MM.1S (cell line): ENCODE measurements around the gene GLOD5.

Experiments used
- DNase-seq: peaks from one replicate; pipeline ENCODE4 v3.0.0-alpha.2; 2015
- H2AFZ ChIP-seq: fragments of 300-600 bp; sonication (generic); 2 replicates; pipeline ENCODE4 v1.6.0; 2016; ENCODE audit warnings: antibody characterized with exemption, low read length
- H3F3A ChIP-seq: fragments of 300-600 bp; sonication (generic); 2 replicates; pipeline ENCODE4 v1.6.1; 2016; ENCODE audit warnings: mild to moderate bottlenecking, antibody characterized with exemption, low read length, moderate library complexity, mixed read lengths; ENCODE audit not compliant: insufficient read depth
- H3K27ac ChIP-seq: fragments of 300-600 bp; sonication (generic); 2 replicates; pipeline ENCODE4 v1.5.1; 2016; ENCODE audit warnings: mild to moderate bottlenecking, low read length
- H3K27me3 ChIP-seq: fragments of 300-600 bp; sonication (generic); replicated peaks from 2 replicates; pipeline ENCODE4 v1.6.0; 2016; ENCODE audit warnings: low read length; ENCODE audit not compliant: insufficient read depth
- H3K36me3 ChIP-seq: fragments of 300-600 bp; sonication (generic); replicated peaks from 2 replicates; pipeline ENCODE4 v1.6.1; 2016; ENCODE audit warnings: mild to moderate bottlenecking, low read length, mixed read lengths; ENCODE audit not compliant: insufficient read depth
- H3K4me1 ChIP-seq: fragments of 300-600 bp; sonication (generic); 2 replicates; pipeline ENCODE4 v1.6.1; 2016; ENCODE audit warnings: low read length, mixed read lengths
- H3K4me2 ChIP-seq: fragments of 300-600 bp; sonication (generic); 2 replicates; pipeline ENCODE4 v1.6.0; 2016; ENCODE audit warnings: low read depth, low read length
- H3K4me3 ChIP-seq: fragments of 300-600 bp; sonication (generic); 2 replicates; pipeline ENCODE4 v1.5.1; 2016; ENCODE audit warnings: low read length, mixed read lengths
- H3K79me2 ChIP-seq: fragments of 300-600 bp; sonication (generic); 2 replicates; pipeline ENCODE4 v1.6.1; 2016; ENCODE audit warnings: mixed run types, low read length, mixed read lengths
- H3K9ac ChIP-seq: fragments of 300-600 bp; sonication (generic); 2 replicates; pipeline ENCODE4 v1.6.1; 2016; ENCODE audit warnings: low read length, mixed read lengths
- H3K9me2 ChIP-seq: fragments of 300-600 bp; sonication (generic); replicated peaks from 2 replicates; pipeline ENCODE4 v1.6.1; 2016; ENCODE audit warnings: mild to moderate bottlenecking, low read length, mixed read lengths; ENCODE audit not compliant: insufficient read depth
- H3K9me3 ChIP-seq: fragments of 300-600 bp; sonication (generic); replicated peaks from 2 replicates; pipeline ENCODE4 v1.6.1; 2016; ENCODE audit warnings: mild to moderate bottlenecking, low read length, mixed read lengths; ENCODE audit not compliant: insufficient read depth
- H4K20me1 ChIP-seq: fragments of 300-600 bp; sonication (generic); 2 replicates; pipeline ENCODE4 v1.6.1; 2016; ENCODE audit warnings: mild to moderate bottlenecking, low read length, moderate library complexity, mixed read lengths; ENCODE audit not compliant: insufficient read depth
- CTCF ChIP-seq: fragments of 300-600 bp; sonication (generic); IDR thresholded peaks from 2 replicates; pipeline ENCODE4 v1.5.1; 2016; ENCODE audit warnings: antibody characterized with exemption, low read length, mixed read lengths
- EZH2 ChIP-seq: fragments of 300-600 bp; sonication (generic); optimal IDR thresholded peaks from 2 replicates; pipeline ENCODE3; 2017; ENCODE audit warnings: low read depth, mild to moderate bottlenecking, antibody characterized with exemption, low read length, mixed read lengths
- EZH2phosphoT487 ChIP-seq: fragments of 300-600 bp; sonication (generic); IDR thresholded peaks from 2 replicates; pipeline ENCODE4 v1.6.1; 2018; ENCODE audit warnings: antibody characterized with exemption, low read length

Gene GLOD5

GRCh38 chrX:48786341-48786800 lies 24.8 kb downstream of the GLOD5 start, which contains the start of gene GATA1:
TSS of gene GATA1 (plus strand) at chrX:48786590. CDS start at chrX:48791110, 4,520 bp downstream.
- no peaks in the 10 kb centered on the region for H3F3A ChIP-seq
- H3K27ac ChIP-seq, result no peak within 1 kb of the TSS
- H3K4me2 ChIP-seq, result no peak within 1 kb of the TSS
- no peak for TF ChIP-seq EZH2phosphoT487
- no peak for TF ChIP-seq EZH2
- TF ChIP-seq CTCF, result no peak
- H3K9ac ChIP-seq, result no peak within 1 kb of the TSS
- no peak for DNase-seq
- no peaks in the 10 kb centered on the region for H3K27me3 ChIP-seq
- no peak within 1 kb of the TSS for H3K4me3 ChIP-seq
- no peaks in the 10 kb centered on the region for H3K9me3 ChIP-seq
- H3K79me2 ChIP-seq, result no peaks in the 10 kb centered on the region
- H3K4me1 ChIP-seq, result no peaks in the 10 kb centered on the region
- H3K9me2 ChIP-seq, result no peaks in the 10 kb centered on the region
- no peaks in the 10 kb centered on the region for H3K36me3 ChIP-seq
- H2AFZ ChIP-seq, result no peak within 1 kb of the TSS
- no peaks in the 10 kb centered on the region for H4K20me1 ChIP-seq

GRCh38 chrX:48786825-48787504 lies 25.4 kb downstream of the GLOD5 start:
- no peaks in the 10 kb centered on the region for H3K27me3 ChIP-seq
- no peak overlapping the region for H3K4me3 ChIP-seq
- TF ChIP-seq EZH2 (no peak), EZH2phosphoT487 (no peak), CTCF (no peak)
- H3K9me2 ChIP-seq, result no peaks in the 10 kb centered on the region
- no peaks in the 10 kb centered on the region for H3F3A ChIP-seq
- no peak for DNase-seq
- H3K79me2 ChIP-seq, result no peaks in the 10 kb centered on the region
- H3K27ac ChIP-seq, result no peak overlapping the region
- H3K36me3 ChIP-seq, result no peaks in the 10 kb centered on the region
- no peaks in the 10 kb centered on the region for H4K20me1 ChIP-seq
- no peaks in the 10 kb centered on the region for H3K4me1 ChIP-seq
- no peaks in the 10 kb centered on the region for H3K9me3 ChIP-seq
- H2AFZ ChIP-seq, result no peak overlapping the region
- H3K4me2 ChIP-seq, result no peak overlapping the region
- no peak overlapping the region for H3K9ac ChIP-seq

GRCh38 chrX:48787505-48788443 lies 26.2 kb downstream of the GLOD5 start:
- Histone ChIP-seq H3K4me2 (no peak overlapping the region), H3K4me1 (no peaks in the 10 kb centered on the region), H3K9me3 (no peaks in the 10 kb centered on the region), H3K4me3 (no peak overlapping the region), H3K9ac (no peak overlapping the region), H3K9me2 (no peaks in the 10 kb centered on the region), H4K20me1 (no peaks in the 10 kb centered on the region), H3F3A (no peaks in the 10 kb centered on the region), H3K36me3 (no peaks in the 10 kb centered on the region), H3K27me3 (no peaks in the 10 kb centered on the region), H2AFZ (no peak overlapping the region), H3K27ac (no peak overlapping the region), H3K79me2 (no peaks in the 10 kb centered on the region)
- DNase-seq, result no peak
- TF ChIP-seq EZH2phosphoT487, result no peak
- no peak for TF ChIP-seq EZH2
- no peak for TF ChIP-seq CTCF
